Breast epithelium (tissue), 3 donors: Measurements from ENCODE around the gene COTL1.

Experiments used
- CTCF ChIP-seq, 3 donors: fragments of 450-650 bp; IDR thresholded peaks; one replicate each; pipeline ENCODE4 v1.5.1; 2016 to 2017; ENCODE audit warnings: antibody characterized with exemption in 3 of 3, mild to moderate bottlenecking in 3 of 3, moderate library complexity in 3 of 3
- POLR2A ChIP-seq: fragments of 450-650 bp; IDR thresholded peaks from one replicate; pipeline ENCODE4 v1.6.1; 2016; ENCODE audit warnings: antibody characterized with exemption, mild to moderate bottlenecking, moderate library complexity
- POLR2AphosphoS5 ChIP-seq, 3 donors: sonication (generic); formaldehyde crosslinking; IDR thresholded peaks; one replicate each; pipeline ENCODE4 v1.6.1; 2017; ENCODE audit warnings: antibody characterized with exemption in 3 of 3

DNA sequence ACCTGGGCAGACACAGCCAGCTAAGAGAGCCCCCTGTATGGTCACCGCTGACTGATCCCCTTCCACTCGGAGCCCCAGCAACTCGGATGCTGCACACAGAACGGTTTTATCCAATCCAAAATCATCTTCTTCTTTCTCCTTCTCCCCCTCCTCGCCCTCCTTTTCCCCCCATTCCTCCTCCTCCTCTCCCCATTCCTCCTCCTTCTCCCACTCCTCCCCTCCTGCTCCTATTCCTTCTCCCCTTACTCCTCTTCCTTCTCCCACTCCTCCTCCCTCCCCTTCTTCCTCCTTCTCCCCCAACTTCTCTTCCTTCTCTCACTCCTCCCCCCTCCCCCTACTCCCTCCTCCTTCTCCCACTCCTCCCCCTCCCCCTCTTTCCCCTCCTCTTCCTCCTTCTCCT, 83.1 kb downstream of the COTL1 start:
- TF ChIP-seq CTCF (IDR thresholded peaks at IDR 0.05) (no peak), POLR2AphosphoS5 (IDR thresholded peaks at IDR 0.05) (no peak), POLR2A (no peak)
